Body of pancreas (tissue), 4 donors: ENCODE measurements around the gene TEX44. TPM values are rescaled to one million over a fixed set of nuclear protein-coding genes. Genes with fewer than 3 reads are reported as not detected.

Experiments
- ATAC-seq: fragments of 150-250 bp; one replicate; pipeline ENCODE4 v1.9.1; 2016
- DNase-seq, 4 donors: peaks; one replicate each; pipeline ENCODE4 v3.0.0-alpha.2; 2019
- H3K27ac ChIP-seq, 4 donors: fragments of 200-600 bp; sonication (generic); 1 replicate in 3 of 4; 2 replicates in 1 of 4; pipeline versions ENCODE4 v1.5.1 to v1.6.1; 2016 to 2019; ENCODE audit warnings: mild to moderate bottlenecking in 1 of 4, mixed read lengths in 1 of 4, moderate library complexity in 1 of 4
- H3K27me3 ChIP-seq, 2 donors: fragments of 200-600 bp; sonication (generic); one replicate each; pipeline ENCODE4 v1.6.0; 2016; ENCODE audit warnings: mild to moderate bottlenecking in 1 of 2
- H3K36me3 ChIP-seq, 2 donors: fragments of 200-600 bp; sonication (generic); replicated peaks in 1 of 2; 2 replicates each; pipeline ENCODE4 v1.5.1; 2016; ENCODE audit warnings: low read depth in 2 of 2; ENCODE audit not compliant: insufficient read depth in 1 of 2
- H3K4me1 ChIP-seq: fragments of 200-600 bp; sonication (generic); one replicate; pipeline ENCODE4 v1.6.0; 2016
- H3K4me3 ChIP-seq, 2 donors: fragments of 200-600 bp; sonication (generic); 1 replicate in 1 of 2; 2 replicates in 1 of 2; pipeline ENCODE4 v1.5.1; 2016 to 2019
- H3K9me3 ChIP-seq, 3 donors: fragments of 200-600 bp; sonication (generic); 1 replicate in 2 of 3; 2 replicates in 1 of 3; pipeline ENCODE4 v1.5.1; 2016
- CTCF ChIP-seq, 7 experiments: fragments of 450-650 bp in 4 of 7; fragments of 200-600 bp in 3 of 7; sonication (generic) in 3 of 7; IDR thresholded peaks; one replicate each; pipeline ENCODE4 v1.5.1; 2016 to 2019; ENCODE audit warnings: antibody characterized with exemption in 7 of 7
- POLR2A ChIP-seq, 3 donors: fragments of 450-650 bp; IDR thresholded peaks; one replicate each; pipeline ENCODE4 v1.6.1; 2016; ENCODE audit warnings: antibody characterized with exemption in 3 of 3, mild to moderate bottlenecking in 2 of 3
- WGBS, 2 donors: methylation state at CpG; one replicate each; pipeline ENCODE4 v1.1.5; 2017; 5-methylcytosine and 5-hydroxymethylcytosine counted together
- intact Hi-C: fragments of 100-400 bp; cut with DNase I; formaldehyde crosslinking; loops from one replicate; pipeline ENCODE4 v1.15.1; 2023
- total RNA-seq, 2 donors: library from RNA; depleted of rRNA; stranded (reverse); fragments of >200 nt; gene quantifications; one replicate each; pipeline ENCODE4 v1.1.0, GENCODE V29; 2016

The TEX44 gene
- total RNA-seq, 2 donors from 2014 or later = not detected

- WGBS, 2 donors = 0 to 30% methylated on average over 4 to 10 of the region's 10 CpGs
These were observed 19.4 kb downstream of the TEX44 start for GRCh38 chr2:231612109-231612455.

GRCh38 chr2:231612456-231613330 lies 20.0 kb downstream of the TEX44 start:
- H3K9me3 ChIP-seq = no peaks in the 10 kb centered on the region
- WGBS, 2 donors = 0 to 23% methylated on average over 4 to 21 of the region's 21 CpGs
- H3K4me3 ChIP-seq = no peak overlapping the region
- H3K36me3 ChIP-seq = no peaks in the 10 kb centered on the region
- TF ChIP-seq CTCF (IDR thresholded peaks at IDR 0.05) (peak; percentile 86 to 98 (median 95)), POLR2A (IDR thresholded peaks at IDR 0.05) (peak in 2 of 3 donors; percentile 25 to 32)
- H3K27me3 ChIP-seq = no peaks in the 10 kb centered on the region
- peak overlapping the region; percentile 72 to 94 (median 80) for H3K27ac ChIP-seq
- peaks cover 45% of the 10 kb centered on the region for H3K4me1 ChIP-seq
- intact Hi-C loops = loop anchor here (10.0 kb wide), 1 partner anchor 62 kb away; no protein-coding TSS in a partner anchor
- ATAC-seq = peak; percentile 79
- peak; percentile 89 to 92 (median 92) for DNase-seq

More at GRCh38 chr2:231612109-231612455, 19.4 kb downstream of the TEX44 start:
- H3K4me1 ChIP-seq = peaks cover 45% of the 10 kb centered on the region
- TF ChIP-seq POLR2A (IDR thresholded peaks at IDR 0.05) = peak in 1 of 3 donors; percentile 43
- no peak for TF ChIP-seq CTCF (IDR thresholded peaks at IDR 0.05)
- no peaks in the 10 kb centered on the region for H3K36me3 ChIP-seq
- intact Hi-C loops = loop anchor here (10.0 kb wide), 1 partner anchor 63 kb away; no protein-coding TSS in a partner anchor
- no peaks in the 10 kb centered on the region for H3K27me3 ChIP-seq
- H3K27ac ChIP-seq = peak overlapping the region; percentile 62 to 94 (median 80)
- ATAC-seq = peak; percentile 38
- peak; percentile 52 to 72 (median 64) for DNase-seq
- H3K4me3 ChIP-seq = no peak overlapping the region
- H3K9me3 ChIP-seq = no peaks in the 10 kb centered on the region

GRCh38 chr2:231613331-231613662 lies 20.6 kb downstream of the TEX44 start:
- 2 to 20% methylated on average over 4 to 9 of the region's 9 CpGs for WGBS, 2 donors
- TF ChIP-seq POLR2A (IDR thresholded peaks at IDR 0.05) = no peak
- no peak for TF ChIP-seq CTCF (IDR thresholded peaks at IDR 0.05)
- DNase-seq (no peak), ATAC-seq (no peak)
- H3K9me3 ChIP-seq = no peaks in the 10 kb centered on the region
- no peaks in the 10 kb centered on the region for H3K27me3 ChIP-seq
- H3K36me3 ChIP-seq = no peaks in the 10 kb centered on the region
- H3K4me3 ChIP-seq = no peak overlapping the region
- peak overlapping the region; percentile 72 to 94 (median 80) for H3K27ac ChIP-seq
- H3K4me1 ChIP-seq = peaks cover 45% of the 10 kb centered on the region
- intact Hi-C loops = loop anchor here (10.0 kb wide), 1 partner anchor 62 kb away; no protein-coding TSS in a partner anchor

- peaks cover 45% of the 10 kb centered on the region for H3K4me1 ChIP-seq
- DNase-seq (peak; percentile 70 to 86 (median 78)), ATAC-seq (peak; percentile 69)
- peak overlapping the region in 1 of 2 donors; percentile 36 for H3K4me3 ChIP-seq
- peak overlapping the region; percentile 72 to 94 (median 80) for H3K27ac ChIP-seq
- no peaks in the 10 kb centered on the region for H3K27me3 ChIP-seq
- intact Hi-C loops = loop anchor here (10.0 kb wide), 1 partner anchor 61 kb away; no protein-coding TSS in a partner anchor
- no peaks in the 10 kb centered on the region for H3K36me3 ChIP-seq
- TF ChIP-seq CTCF (IDR thresholded peaks at IDR 0.05) (peak in 5 of 7 experiments; percentile 11 to 37 (median 25)), POLR2A (IDR thresholded peaks at IDR 0.05) (peak; percentile 56 to 71 (median 62))
- no peaks in the 10 kb centered on the region for H3K9me3 ChIP-seq
- 2 to 3% methylated on average over 13 to 71 of the region's 86 CpGs for WGBS, 2 donors
These were observed 21.2 kb downstream of the TEX44 start for GRCh38 chr2:231613663-231614558.
